Measurements from ENCODE around the gene TWIST1.

The TWIST1 gene

GRCh38 chr7:19094598-19095352, 22.7 kb downstream of the TWIST1 start:
- no peak for DNase-seq (ENCODE audit: low read depth in 2 of 2)

- DNase-seq (ENCODE audit: low read depth in 2 of 2): no peak
Measured at GRCh38 chr7:19094138-19094537, 23.3 kb downstream of the TWIST1 start.

GRCh38 chr7:19091550-19092200, 25.8 kb downstream of the TWIST1 start:
- DNase-seq (ENCODE audit: low read depth in 2 of 2): no peak

GRCh38 chr7:19090526-19090925, 26.9 kb downstream of the TWIST1 start:
- DNase-seq (ENCODE audit: low read depth in 2 of 2): no peak

GRCh38 chr7:19089797-19090196, 27.6 kb downstream of the TWIST1 start:
- no peak for DNase-seq (ENCODE audit: low read depth in 2 of 2)

- no peak for DNase-seq (ENCODE audit: low read depth in 2 of 2)
Measured at GRCh38 chr7:19089378-19089777, 28.1 kb downstream of the TWIST1 start.

GRCh38 chr7:19080093-19080492, 37.3 kb downstream of the TWIST1 start:
- no peak for DNase-seq (ENCODE audit: low read depth in 2 of 2)

- DNase-seq (ENCODE audit: low read depth in 2 of 2): no peak
Measured at GRCh38 chr7:19079066-19079465, 38.4 kb downstream of the TWIST1 start.

- no peak for DNase-seq (ENCODE audit: low read depth in 2 of 2)
Measured at GRCh38 chr7:19069842-19070241, 47.6 kb downstream of the TWIST1 start.

- no peak for DNase-seq (ENCODE audit: low read depth in 2 of 2)
Measured at GRCh38 chr7:19066170-19066569, 51.3 kb downstream of the TWIST1 start.
